ENCODE data around the gene DNAJC5.

DNA sequence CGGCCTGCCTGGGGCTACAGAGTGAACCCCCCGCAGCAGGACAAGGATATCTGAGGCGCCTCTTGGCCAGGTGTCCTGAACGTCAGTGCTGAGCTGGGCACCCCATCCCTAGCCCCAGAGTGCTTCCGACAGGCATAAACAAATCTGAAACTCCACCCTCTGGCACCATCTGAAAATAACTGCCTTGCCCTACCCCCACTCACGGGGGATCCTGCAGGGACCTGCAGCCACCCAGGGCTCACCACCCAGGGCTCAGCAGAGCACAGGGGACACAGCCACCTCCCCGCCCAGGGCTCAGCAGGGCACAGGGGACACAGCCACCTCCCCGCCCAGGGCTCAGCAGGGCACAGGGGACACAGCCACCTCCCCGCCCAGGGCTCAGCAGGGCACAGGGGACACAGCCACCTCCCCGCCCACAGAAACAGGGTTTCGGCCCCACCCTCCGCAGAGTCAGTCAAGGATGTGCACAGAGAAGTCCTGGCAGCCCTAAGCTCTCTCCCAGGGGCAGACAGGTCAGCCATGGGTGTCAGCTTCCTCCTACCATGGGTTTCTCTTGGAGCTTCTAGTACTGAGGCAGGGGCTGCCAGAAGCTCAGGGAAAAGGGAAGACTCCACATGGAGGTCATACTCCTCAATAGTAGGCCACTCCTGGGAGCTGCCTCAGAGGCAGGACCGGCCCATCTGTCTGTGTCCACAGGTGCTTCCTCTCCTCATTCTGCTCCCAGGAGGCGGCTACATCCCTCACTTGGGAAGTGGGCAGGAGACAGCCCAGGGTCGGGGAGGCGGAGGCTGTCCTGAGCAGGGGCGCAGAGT lies 56.7 kb downstream of the DNAJC5 start:
- TF ChIP-seq, protein P1, sequence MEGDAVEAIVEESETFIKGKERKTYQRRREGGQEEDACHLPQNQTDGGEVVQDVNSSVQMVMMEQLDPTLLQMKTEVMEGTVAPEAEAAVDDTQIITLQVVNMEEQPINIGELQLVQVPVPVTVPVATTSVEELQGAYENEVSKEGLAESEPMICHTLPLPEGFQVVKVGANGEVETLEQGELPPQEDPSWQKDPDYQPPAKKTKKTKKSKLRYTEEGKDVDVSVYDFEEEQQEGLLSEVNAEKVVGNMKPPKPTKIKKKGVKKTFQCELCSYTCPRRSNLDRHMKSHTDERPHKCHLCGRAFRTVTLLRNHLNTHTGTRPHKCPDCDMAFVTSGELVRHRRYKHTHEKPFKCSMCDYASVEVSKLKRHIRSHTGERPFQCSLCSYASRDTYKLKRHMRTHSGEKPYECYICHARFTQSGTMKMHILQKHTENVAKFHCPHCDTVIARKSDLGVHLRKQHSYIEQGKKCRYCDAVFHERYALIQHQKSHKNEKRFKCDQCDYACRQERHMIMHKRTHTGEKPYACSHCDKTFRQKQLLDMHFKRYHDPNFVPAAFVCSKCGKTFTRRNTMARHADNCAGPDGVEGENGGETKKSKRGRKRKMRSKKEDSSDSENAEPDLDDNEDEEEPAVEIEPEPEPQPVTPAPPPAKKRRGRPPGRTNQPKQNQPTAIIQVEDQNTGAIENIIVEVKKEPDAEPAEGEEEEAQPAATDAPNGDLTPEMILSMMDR (conservative IDR thresholded peaks at IDR 0.05; ENCODE audit: low read depth, low read length): no peak
- TF ChIP-seq EZH2 (IDR thresholded peaks at IDR 0.05; ENCODE audit: borderline replicate concordance, low read depth, low read length, poor library complexity, severe bottlenecking): no peak

Data from A673 (cell line).